ENCODE measurements around the gene CERK.

- TF ChIP-seq CTCF (IDR thresholded peaks at IDR 0.05): no peak
- no peak for TF ChIP-seq POLR2A (IDR thresholded peaks at IDR 0.05)
- TF ChIP-seq POLR2AphosphoS5 (IDR thresholded peaks at IDR 0.05): no peak
- no peak for TF ChIP-seq EP300 (IDR thresholded peaks at IDR 0.05)
Observed at GRCh38 chr22:46695346-46696228, 42.5 kb downstream of the CERK start.

Measured in suprapubic skin (tissue), 4 donors.